ENCODE data around the gene C3orf52.

- TF ChIP-seq POLR2AphosphoS5 (IDR thresholded peaks at IDR 0.05; ENCODE audit: low read depth) (no peak), JUNB (IDR thresholded peaks at IDR 0.05; ENCODE audit: unreplicated experiment) (no peak), EZH2phosphoT487 (IDR thresholded peaks at IDR 0.05; ENCODE audit: unreplicated experiment) (no peak), ZNF331 (CRISPR knock-in tag; IDR thresholded peaks at IDR 0.05; ENCODE audit: low read depth) (no peak)
- TF ChIP-seq, protein P1, sequence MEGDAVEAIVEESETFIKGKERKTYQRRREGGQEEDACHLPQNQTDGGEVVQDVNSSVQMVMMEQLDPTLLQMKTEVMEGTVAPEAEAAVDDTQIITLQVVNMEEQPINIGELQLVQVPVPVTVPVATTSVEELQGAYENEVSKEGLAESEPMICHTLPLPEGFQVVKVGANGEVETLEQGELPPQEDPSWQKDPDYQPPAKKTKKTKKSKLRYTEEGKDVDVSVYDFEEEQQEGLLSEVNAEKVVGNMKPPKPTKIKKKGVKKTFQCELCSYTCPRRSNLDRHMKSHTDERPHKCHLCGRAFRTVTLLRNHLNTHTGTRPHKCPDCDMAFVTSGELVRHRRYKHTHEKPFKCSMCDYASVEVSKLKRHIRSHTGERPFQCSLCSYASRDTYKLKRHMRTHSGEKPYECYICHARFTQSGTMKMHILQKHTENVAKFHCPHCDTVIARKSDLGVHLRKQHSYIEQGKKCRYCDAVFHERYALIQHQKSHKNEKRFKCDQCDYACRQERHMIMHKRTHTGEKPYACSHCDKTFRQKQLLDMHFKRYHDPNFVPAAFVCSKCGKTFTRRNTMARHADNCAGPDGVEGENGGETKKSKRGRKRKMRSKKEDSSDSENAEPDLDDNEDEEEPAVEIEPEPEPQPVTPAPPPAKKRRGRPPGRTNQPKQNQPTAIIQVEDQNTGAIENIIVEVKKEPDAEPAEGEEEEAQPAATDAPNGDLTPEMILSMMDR (conservative IDR thresholded peaks at IDR 0.05; ENCODE audit: low read depth in 2 of 2), result no peak
Observed at GRCh38 chr3:112056451-112056929, 29.7 kb upstream of the C3orf52 start.

Measured in GM23338 (cell line).